Dedifferentiated amniotic fluid mesenchymal stem cell (primary cell): ENCODE measurements around the gene SNRNP200.

ENCODE experiments used
- DNase-seq: peaks from one replicate; pipeline ENCODE4 v3.0.0-alpha.2; 2016; ENCODE audit errors: extremely low spot score

The SNRNP200 gene

GRCh38 chr2:96251721-96252292 lies 53.5 kb downstream of the SNRNP200 start:
- peak; percentile 72 for DNase-seq

GRCh38 chr2:96250188-96250587 lies 55.2 kb downstream of the SNRNP200 start:
- no peak for DNase-seq

GRCh38 chr2:96249654-96250053 lies 55.7 kb downstream of the SNRNP200 start:
- DNase-seq = peak; percentile 60

GRCh38 chr2:96248624-96249023 lies 56.7 kb downstream of the SNRNP200 start:
- DNase-seq = no peak

- DNase-seq = no peak
These were observed 57.5 kb downstream of the SNRNP200 start for GRCh38 chr2:96247896-96248295.

GRCh38 chr2:96247009-96247408 lies 58.3 kb downstream of the SNRNP200 start:
- DNase-seq = no peak

GRCh38 chr2:96245609-96246390 lies 59.5 kb downstream of the SNRNP200 start:
- DNase-seq = no peak

GRCh38 chr2:96243843-96244242 lies 61.5 kb downstream of the SNRNP200 start:
- no peak for DNase-seq

GRCh38 chr2:96241900-96242611 lies 63.3 kb downstream of the SNRNP200 start:
- DNase-seq = peak; percentile 56

GRCh38 chr2:96241227-96241626 lies 64.1 kb downstream of the SNRNP200 start:
- no peak for DNase-seq

- DNase-seq = no peak
These were observed 64.9 kb downstream of the SNRNP200 start for GRCh38 chr2:96240341-96241038.

GRCh38 chr2:96239745-96240264 lies 65.5 kb downstream of the SNRNP200 start:
- no peak for DNase-seq

GRCh38 chr2:96239091-96239490 lies 66.3 kb downstream of the SNRNP200 start:
- DNase-seq = no peak

GRCh38 chr2:96238266-96238665 lies 67.1 kb downstream of the SNRNP200 start:
- no peak for DNase-seq

GRCh38 chr2:96236882-96237281 lies 68.5 kb downstream of the SNRNP200 start:
- no peak for DNase-seq

- DNase-seq = no peak
These were observed 71.4 kb downstream of the SNRNP200 start for GRCh38 chr2:96233880-96234316.

- DNase-seq = no peak
These were observed 71.9 kb downstream of the SNRNP200 start for GRCh38 chr2:96233436-96233835.

GRCh38 chr2:96231316-96231715 lies 74.0 kb downstream of the SNRNP200 start:
- DNase-seq = no peak

- no peak for DNase-seq
These were observed 80.3 kb downstream of the SNRNP200 start for GRCh38 chr2:96225016-96225533.
